BE2C (cell line): Measurements from ENCODE around the gene ZNF768.

Source experiments
- DNase-seq: peaks from one replicate; pipeline ENCODE4 v3.0.0-alpha.2; 2020
- H3K27me3 ChIP-seq: fragments of 250-450 bp; sonication (Bioruptor Pico); 2 replicates; pipeline ENCODE4 v1.5.1; 2020; ENCODE audit warnings: mild to moderate bottlenecking
- H3K36me3 ChIP-seq: fragments of 250-450 bp; sonication (Bioruptor Pico); 2 replicates; pipeline ENCODE4 v1.5.1; 2020; ENCODE audit warnings: mild to moderate bottlenecking
- H3K4me1 ChIP-seq: fragments of 250-450 bp; sonication (Bioruptor Pico); 2 replicates; pipeline ENCODE4 v1.5.1; 2020
- H3K4me3 ChIP-seq: 2 replicates; pipeline ENCODE4 v1.5.1; 2011; ENCODE audit warnings: low read depth, low read length
- H3K9me3 ChIP-seq: fragments of 250-450 bp; sonication (Bioruptor Pico); 2 replicates; pipeline ENCODE4 v1.5.1; 2020
- TF ChIP-seq, protein P1 (sequence below): IDR thresholded peaks from 2 replicates; pipeline ENCODE4 v1.5.1; 2012; ENCODE audit warnings: mild to moderate bottlenecking, low read depth, low read length

The ZNF768 gene

DNA sequence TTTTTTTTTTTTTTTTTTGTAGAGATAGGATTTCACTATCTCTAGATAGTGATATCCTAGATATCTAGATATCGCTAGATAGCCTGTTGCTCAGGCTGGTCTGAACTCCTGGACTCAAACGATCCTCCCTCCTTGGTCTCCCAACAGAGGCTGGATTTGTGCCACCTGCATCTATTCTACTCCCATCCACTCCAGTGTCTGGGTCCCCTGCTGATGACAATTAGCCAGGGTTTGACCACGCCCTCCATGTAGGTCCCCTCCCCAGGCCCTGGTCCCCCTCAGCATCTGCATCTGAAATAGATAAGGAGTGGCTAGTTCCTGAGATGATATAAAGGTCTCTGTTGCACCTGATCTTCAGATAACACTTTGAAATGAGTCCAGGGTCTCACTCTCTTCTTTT lies 42.9 kb upstream of the ZNF768 start:
- TF ChIP-seq, protein P1, sequence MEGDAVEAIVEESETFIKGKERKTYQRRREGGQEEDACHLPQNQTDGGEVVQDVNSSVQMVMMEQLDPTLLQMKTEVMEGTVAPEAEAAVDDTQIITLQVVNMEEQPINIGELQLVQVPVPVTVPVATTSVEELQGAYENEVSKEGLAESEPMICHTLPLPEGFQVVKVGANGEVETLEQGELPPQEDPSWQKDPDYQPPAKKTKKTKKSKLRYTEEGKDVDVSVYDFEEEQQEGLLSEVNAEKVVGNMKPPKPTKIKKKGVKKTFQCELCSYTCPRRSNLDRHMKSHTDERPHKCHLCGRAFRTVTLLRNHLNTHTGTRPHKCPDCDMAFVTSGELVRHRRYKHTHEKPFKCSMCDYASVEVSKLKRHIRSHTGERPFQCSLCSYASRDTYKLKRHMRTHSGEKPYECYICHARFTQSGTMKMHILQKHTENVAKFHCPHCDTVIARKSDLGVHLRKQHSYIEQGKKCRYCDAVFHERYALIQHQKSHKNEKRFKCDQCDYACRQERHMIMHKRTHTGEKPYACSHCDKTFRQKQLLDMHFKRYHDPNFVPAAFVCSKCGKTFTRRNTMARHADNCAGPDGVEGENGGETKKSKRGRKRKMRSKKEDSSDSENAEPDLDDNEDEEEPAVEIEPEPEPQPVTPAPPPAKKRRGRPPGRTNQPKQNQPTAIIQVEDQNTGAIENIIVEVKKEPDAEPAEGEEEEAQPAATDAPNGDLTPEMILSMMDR, result no peak
- DNase-seq, result no peak
- no peak overlapping the region for H3K4me3 ChIP-seq
- H3K27me3 ChIP-seq, result no peaks in the 10 kb centered on the region
- no peaks in the 10 kb centered on the region for H3K9me3 ChIP-seq
- H3K36me3 ChIP-seq, result no peaks in the 10 kb centered on the region
- H3K4me1 ChIP-seq, result no peaks in the 10 kb centered on the region

DNA sequence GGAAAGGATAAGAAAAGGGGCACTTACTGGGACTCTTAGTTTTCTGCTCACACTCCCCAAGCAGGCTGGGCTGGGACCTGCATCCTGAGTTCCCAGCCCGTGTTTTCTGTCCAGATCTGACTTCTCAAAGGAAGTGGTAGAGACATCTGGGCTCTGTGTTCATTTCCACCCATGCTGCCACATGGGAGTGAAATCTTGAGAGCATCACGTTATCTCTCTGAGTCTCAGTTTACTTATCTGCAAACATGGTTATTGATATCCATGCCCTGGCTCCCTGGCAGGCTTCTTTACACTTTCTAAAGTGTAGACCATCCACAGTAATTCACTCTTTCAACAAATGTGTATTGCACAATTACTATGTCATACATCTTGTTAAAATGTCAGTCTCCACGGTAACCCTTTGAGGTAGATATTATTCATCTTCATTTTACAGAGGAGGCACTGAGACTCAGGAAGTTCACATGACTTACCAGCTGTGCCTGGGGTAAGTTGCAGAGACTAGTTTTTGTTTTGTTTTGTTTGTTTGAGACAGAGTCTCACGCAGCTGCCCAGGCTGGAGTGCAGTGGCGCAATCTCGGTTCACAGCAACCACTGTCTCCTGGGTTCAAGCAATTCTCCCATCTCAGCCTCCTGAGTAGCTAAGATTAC lies 41.7 kb upstream of the ZNF768 start:
- TF ChIP-seq, protein P1, result no peak
- no peak for DNase-seq
- H3K4me3 ChIP-seq, result no peak overlapping the region
- H3K4me1 ChIP-seq, result no peaks in the 10 kb centered on the region
- no peaks in the 10 kb centered on the region for H3K27me3 ChIP-seq
- H3K36me3 ChIP-seq, result no peaks in the 10 kb centered on the region
- no peaks in the 10 kb centered on the region for H3K9me3 ChIP-seq

DNA sequence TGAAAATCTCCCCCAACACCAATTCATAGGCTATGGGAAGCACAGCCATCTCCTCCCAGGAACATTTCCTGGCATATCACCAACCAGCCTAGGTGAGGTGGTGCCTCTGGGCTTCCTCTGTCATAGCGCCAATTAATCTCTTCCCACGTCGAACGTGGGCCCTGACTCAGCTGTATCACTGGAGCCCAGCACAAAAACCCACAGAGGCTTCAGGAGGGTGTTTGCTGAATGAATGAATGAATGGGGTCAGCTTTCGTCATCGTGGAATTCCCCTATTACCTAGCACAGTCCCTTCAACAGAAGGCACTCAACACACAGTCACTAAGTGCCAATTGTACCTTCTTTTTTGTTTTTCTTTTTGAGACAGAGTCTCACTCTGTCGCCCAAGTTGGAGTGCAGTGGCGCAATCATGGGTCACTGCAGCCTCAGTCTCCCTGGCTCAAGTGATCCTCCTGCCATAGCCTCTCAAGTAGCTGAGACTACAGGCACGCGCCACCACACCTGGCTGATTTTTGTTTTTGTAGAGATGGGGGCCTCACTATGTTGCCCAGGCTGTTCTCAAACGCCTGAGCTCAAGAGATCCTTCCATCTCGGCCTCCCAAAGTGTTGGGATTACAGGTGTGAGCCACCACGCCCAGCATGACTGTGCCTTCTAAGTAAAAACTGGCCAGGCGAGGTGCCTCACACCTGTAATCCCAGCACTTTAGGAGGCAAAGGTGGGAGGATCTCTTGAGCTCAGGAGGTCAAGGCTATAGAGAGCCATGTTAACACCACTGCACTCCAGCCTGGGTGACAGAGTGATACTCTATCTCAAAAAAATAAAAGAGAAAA lies 41.0 kb upstream of the ZNF768 start:
- Histone ChIP-seq H3K4me3 (no peak overlapping the region), H3K27me3 (no peaks in the 10 kb centered on the region), H3K36me3 (no peaks in the 10 kb centered on the region), H3K9me3 (no peaks in the 10 kb centered on the region), H3K4me1 (no peaks in the 10 kb centered on the region)
- TF ChIP-seq, protein P1, result no peak
- no peak for DNase-seq

GRCh38 chr16:30566531-30566930 lies 40.2 kb upstream of the ZNF768 start:
- TF ChIP-seq, protein P1, result no peak
- Histone ChIP-seq H3K36me3 (no peaks in the 10 kb centered on the region), H3K27me3 (no peaks in the 10 kb centered on the region), H3K4me1 (no peaks in the 10 kb centered on the region), H3K9me3 (no peaks in the 10 kb centered on the region), H3K4me3 (no peak overlapping the region)
- no peak for DNase-seq

- TF ChIP-seq, protein P1, result no peak
- Histone ChIP-seq H3K27me3 (no peaks in the 10 kb centered on the region), H3K36me3 (no peaks in the 10 kb centered on the region), H3K4me3 (no peak overlapping the region), H3K9me3 (no peaks in the 10 kb centered on the region), H3K4me1 (no peaks in the 10 kb centered on the region)
- DNase-seq, result no peak
Observed at GRCh38 chr16:30565984-30566383, 39.6 kb upstream of the ZNF768 start.

DNA sequence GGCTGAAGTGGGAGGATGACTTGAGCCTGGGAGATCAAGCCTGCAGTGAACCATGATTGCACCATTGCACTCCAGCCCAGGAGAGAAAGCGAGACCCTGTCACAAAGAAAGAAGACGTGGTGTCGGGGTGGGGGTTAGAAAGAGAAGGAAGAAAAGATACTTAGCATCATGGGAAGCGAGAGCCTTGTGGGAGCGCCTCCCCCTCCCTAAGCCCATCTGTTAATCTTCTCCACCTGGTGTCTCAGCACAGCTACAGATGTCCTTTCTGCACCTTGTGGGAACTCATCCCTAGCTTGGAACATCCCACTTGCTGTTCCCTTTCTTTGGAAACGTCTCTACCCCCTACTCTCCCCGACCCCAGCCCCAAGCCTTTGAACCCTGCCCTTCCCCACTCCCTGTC lies 39.2 kb upstream of the ZNF768 start:
- no peaks in the 10 kb centered on the region for H3K4me1 ChIP-seq
- no peaks in the 10 kb centered on the region for H3K9me3 ChIP-seq
- TF ChIP-seq, protein P1, result no peak
- DNase-seq, result no peak
- H3K36me3 ChIP-seq, result no peaks in the 10 kb centered on the region
- H3K27me3 ChIP-seq, result no peaks in the 10 kb centered on the region
- H3K4me3 ChIP-seq, result no peak overlapping the region
